ENCODE data around the gene LHFPL6. TPM values are rescaled to one million over a fixed set of nuclear protein-coding genes. Genes with fewer than 3 reads are reported as not detected.

LHFPL6 gene
- total RNA-seq, 1 donor from 2014 or later: 5.3 TPM

GRCh38 chr13:39315796-39316195, 287.2 kb downstream of the LHFPL6 start:
- no peak for TF ChIP-seq CTCF (IDR thresholded peaks at IDR 0.05; ENCODE audit: insufficient read depth, low read length, severe bottlenecking)
- FAIRE-seq: no peak

GRCh38 chr13:39313721-39314120, 289.3 kb downstream of the LHFPL6 start:
- DNase-seq (ENCODE audit: low read depth) (peak; percentile 54), FAIRE-seq (no peak)
- Histone ChIP-seq H3K36me3 (ENCODE audit: control insufficient read depth, insufficient read depth, low read length) (no peaks in the 10 kb centered on the region), H3K27me3 (ENCODE audit: control insufficient read depth, insufficient read depth, low read length) (no peaks in the 10 kb centered on the region), H3K4me3 (ENCODE audit: low read depth, low read length) (no peak overlapping the region)
- no peak for TF ChIP-seq CTCF (IDR thresholded peaks at IDR 0.05; ENCODE audit: insufficient read depth, low read length, severe bottlenecking)

More at GRCh38 chr13:39315796-39316195, 287.2 kb downstream of the LHFPL6 start:
- DNase-seq (ENCODE audit: low read depth): no peak
- Histone ChIP-seq H3K36me3 (ENCODE audit: control insufficient read depth, insufficient read depth, low read length) (no peaks in the 10 kb centered on the region), H3K27me3 (ENCODE audit: control insufficient read depth, insufficient read depth, low read length) (no peaks in the 10 kb centered on the region), H3K4me3 (ENCODE audit: low read depth, low read length) (no peak overlapping the region)

GRCh38 chr13:39312596-39312995, 290.4 kb downstream of the LHFPL6 start:
- DNase-seq (ENCODE audit: low read depth): no peak
- H3K4me3 ChIP-seq (ENCODE audit: low read depth, low read length): no peak overlapping the region
- H3K27me3 ChIP-seq (ENCODE audit: control insufficient read depth, insufficient read depth, low read length): no peaks in the 10 kb centered on the region
- TF ChIP-seq CTCF (IDR thresholded peaks at IDR 0.05; ENCODE audit: insufficient read depth, low read length, severe bottlenecking): no peak
- H3K36me3 ChIP-seq (ENCODE audit: control insufficient read depth, insufficient read depth, low read length): no peaks in the 10 kb centered on the region
- no peak for FAIRE-seq

- H3K36me3 ChIP-seq (ENCODE audit: control insufficient read depth, insufficient read depth, low read length): no peaks in the 10 kb centered on the region
- FAIRE-seq: no peak
- no peak for DNase-seq (ENCODE audit: low read depth)
- no peaks in the 10 kb centered on the region for H3K27me3 ChIP-seq (ENCODE audit: control insufficient read depth, insufficient read depth, low read length)
- no peak overlapping the region for H3K4me3 ChIP-seq (ENCODE audit: low read depth, low read length)
- TF ChIP-seq CTCF (IDR thresholded peaks at IDR 0.05; ENCODE audit: insufficient read depth, low read length, severe bottlenecking): no peak
Measured at GRCh38 chr13:39311619-39312018, 291.4 kb downstream of the LHFPL6 start.

GRCh38 chr13:39310961-39311360, 292.0 kb downstream of the LHFPL6 start:
- DNase-seq (ENCODE audit: low read depth): no peak
- no peak for FAIRE-seq
- Histone ChIP-seq H3K4me3 (ENCODE audit: low read depth, low read length) (no peak overlapping the region), H3K36me3 (ENCODE audit: control insufficient read depth, insufficient read depth, low read length) (no peaks in the 10 kb centered on the region), H3K27me3 (ENCODE audit: control insufficient read depth, insufficient read depth, low read length) (no peaks in the 10 kb centered on the region)
- no peak for TF ChIP-seq CTCF (IDR thresholded peaks at IDR 0.05; ENCODE audit: insufficient read depth, low read length, severe bottlenecking)
